ENCODE measurements around the gene TEK.

The TEK gene

DNA sequence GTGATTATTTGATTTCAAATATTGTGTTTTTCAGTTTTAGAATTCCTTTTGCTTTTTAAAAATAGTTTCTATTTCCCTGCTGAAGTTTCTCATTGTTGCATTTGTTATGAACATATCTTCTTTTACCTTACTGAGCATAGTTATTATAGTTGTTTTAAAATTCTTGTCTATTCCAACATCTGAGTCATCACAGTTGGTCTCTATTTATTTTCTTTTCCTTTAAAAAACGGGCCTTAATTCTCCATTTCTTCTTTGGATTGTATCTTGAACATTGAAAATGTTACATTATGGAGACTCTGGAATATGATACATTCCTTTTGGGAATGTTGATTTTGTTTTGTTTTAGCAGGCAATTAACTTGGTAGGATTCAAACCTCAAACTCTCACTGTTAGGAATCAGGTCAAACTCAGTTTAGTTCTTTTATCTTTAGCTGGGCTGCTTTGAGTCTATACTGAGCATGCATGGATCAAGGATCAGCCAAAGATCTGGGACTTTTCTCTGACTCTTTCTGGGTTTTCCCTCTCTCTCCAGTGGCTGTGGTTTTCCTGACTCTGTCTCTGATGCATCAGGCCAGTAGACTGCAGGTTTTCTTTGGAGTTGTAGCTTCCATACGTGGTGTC, 70.3 kb downstream of the TEK start:
- CTCF ChIA-PET, result interaction anchor here (0.6 kb wide), 1 partner anchor 1142 kb away, joined by 3 read pairs; no protein-coding TSS in a partner anchor
- H3K4me1 Mint-ChIP-seq, result no peaks in the 10 kb centered on the region
- DNase-seq, result no peak
- H3K27ac Mint-ChIP-seq, result no peak overlapping the region
- peaks cover 5% of the 10 kb centered on the region for H3K9me3 Mint-ChIP-seq
- H3K4me3 Mint-ChIP-seq, result no peak overlapping the region
- H3K27me3 Mint-ChIP-seq, result peaks cover 7% of the 10 kb centered on the region
- H3K36me3 Mint-ChIP-seq, result no peaks in the 10 kb centered on the region

DNA sequence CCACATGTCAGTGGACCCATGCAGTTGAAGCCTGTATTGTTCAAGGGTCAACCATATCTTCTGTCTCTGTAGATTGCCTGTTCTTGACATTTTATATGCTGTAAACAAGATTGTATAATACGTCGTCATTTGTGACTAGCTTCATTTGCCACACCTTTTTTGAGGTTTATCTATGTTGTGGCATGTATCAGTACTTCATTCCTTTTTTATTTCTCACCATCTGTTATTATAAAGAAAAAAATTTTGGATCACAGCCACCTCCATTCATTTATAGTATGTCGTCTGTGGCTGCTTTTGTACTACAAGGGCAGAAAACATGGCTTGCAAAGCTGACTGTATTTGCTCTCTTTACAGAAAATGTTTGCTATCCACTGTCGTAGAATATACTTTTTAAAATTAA, 72.4 kb downstream of the TEK start:
- no peaks in the 10 kb centered on the region for H3K36me3 Mint-ChIP-seq
- H3K4me1 Mint-ChIP-seq, result no peaks in the 10 kb centered on the region
- CTCF ChIA-PET, result no interaction called here
- peaks cover 5% of the 10 kb centered on the region for H3K9me3 Mint-ChIP-seq
- DNase-seq, result no peak
- H3K27me3 Mint-ChIP-seq, result peaks cover 7% of the 10 kb centered on the region
- no peak overlapping the region for H3K4me3 Mint-ChIP-seq
- H3K27ac Mint-ChIP-seq, result no peak overlapping the region

DNA sequence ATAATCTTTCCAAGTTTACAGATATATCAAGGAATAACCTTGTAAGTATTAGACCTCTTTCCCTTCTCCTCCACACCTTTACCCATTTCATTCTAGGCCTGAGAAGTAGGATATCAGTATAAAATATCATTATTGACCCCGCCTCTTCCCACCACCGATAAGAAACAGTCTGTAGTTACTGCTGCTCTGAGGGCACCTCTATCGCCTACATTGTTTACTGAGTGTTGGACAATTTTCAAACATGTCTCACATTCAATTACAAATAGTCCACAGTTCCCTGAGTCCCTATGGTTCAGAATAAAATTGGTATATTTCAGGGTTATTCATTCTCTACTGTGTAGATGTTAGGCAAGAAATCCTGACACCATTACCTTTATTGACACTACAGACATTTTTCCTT, 73.4 kb downstream of the TEK start:
- no peak for DNase-seq
- H3K27me3 Mint-ChIP-seq, result peaks cover 7% of the 10 kb centered on the region
- CTCF ChIA-PET, result no interaction called here
- no peak overlapping the region for H3K4me3 Mint-ChIP-seq
- no peaks in the 10 kb centered on the region for H3K36me3 Mint-ChIP-seq
- H3K27ac Mint-ChIP-seq, result no peak overlapping the region
- no peaks in the 10 kb centered on the region for H3K4me1 Mint-ChIP-seq
- H3K9me3 Mint-ChIP-seq, result peaks cover 5% of the 10 kb centered on the region

DNA sequence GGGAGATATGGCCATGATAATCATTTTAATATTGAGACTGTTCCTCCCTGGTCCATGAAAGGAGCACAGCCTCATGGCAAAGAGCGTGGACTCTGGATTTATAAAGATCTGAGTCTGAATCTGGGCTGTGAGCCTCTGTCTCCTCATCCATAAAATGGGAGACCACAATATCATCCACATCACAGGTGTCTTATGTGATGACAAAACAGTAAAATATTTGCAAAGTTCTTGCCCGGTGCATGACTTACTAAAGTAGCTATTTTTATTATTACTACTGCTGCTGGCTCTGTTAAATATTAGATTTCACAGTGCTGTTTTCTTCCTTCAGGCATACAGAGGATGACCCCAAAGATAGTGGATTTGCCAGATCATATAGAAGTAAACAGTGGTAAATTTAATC, 74.1 kb downstream of the TEK start:
- H3K4me1 Mint-ChIP-seq, result no peaks in the 10 kb centered on the region
- H3K36me3 Mint-ChIP-seq, result no peaks in the 10 kb centered on the region
- no peak for DNase-seq
- H3K9me3 Mint-ChIP-seq, result peaks cover under 1% of the 10 kb centered on the region
- peaks cover 7% of the 10 kb centered on the region for H3K27me3 Mint-ChIP-seq
- CTCF ChIA-PET, result no interaction called here
- no peak overlapping the region for H3K27ac Mint-ChIP-seq
- H3K4me3 Mint-ChIP-seq, result no peak overlapping the region

DNA sequence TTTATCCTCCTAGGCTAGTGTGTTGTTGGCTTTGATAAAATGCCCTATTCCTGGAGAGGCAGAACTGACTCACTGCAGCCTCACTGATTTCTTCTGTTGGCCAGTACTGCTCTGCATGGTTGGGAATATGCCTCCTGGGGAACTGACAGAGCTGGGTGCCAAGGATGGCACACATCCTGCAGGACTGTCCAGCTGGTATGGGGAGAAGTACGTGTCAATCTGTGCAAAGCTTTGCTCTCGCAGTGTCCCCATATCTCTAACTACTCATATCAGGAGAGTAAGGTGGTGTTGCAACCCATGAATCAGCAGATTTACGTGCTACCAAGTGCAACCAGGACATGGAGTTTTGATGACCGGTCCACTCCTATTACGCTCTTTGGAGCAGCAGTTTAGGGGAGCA, 74.7 kb downstream of the TEK start:
- Mint-ChIP-seq H3K36me3 (no peaks in the 10 kb centered on the region), H3K4me3 (no peak overlapping the region), H3K4me1 (no peaks in the 10 kb centered on the region), H3K27ac (no peak overlapping the region), H3K27me3 (peaks cover 7% of the 10 kb centered on the region), H3K9me3 (no peaks in the 10 kb centered on the region)
- CTCF ChIA-PET, result no interaction called here
- DNase-seq, result no peak

DNA sequence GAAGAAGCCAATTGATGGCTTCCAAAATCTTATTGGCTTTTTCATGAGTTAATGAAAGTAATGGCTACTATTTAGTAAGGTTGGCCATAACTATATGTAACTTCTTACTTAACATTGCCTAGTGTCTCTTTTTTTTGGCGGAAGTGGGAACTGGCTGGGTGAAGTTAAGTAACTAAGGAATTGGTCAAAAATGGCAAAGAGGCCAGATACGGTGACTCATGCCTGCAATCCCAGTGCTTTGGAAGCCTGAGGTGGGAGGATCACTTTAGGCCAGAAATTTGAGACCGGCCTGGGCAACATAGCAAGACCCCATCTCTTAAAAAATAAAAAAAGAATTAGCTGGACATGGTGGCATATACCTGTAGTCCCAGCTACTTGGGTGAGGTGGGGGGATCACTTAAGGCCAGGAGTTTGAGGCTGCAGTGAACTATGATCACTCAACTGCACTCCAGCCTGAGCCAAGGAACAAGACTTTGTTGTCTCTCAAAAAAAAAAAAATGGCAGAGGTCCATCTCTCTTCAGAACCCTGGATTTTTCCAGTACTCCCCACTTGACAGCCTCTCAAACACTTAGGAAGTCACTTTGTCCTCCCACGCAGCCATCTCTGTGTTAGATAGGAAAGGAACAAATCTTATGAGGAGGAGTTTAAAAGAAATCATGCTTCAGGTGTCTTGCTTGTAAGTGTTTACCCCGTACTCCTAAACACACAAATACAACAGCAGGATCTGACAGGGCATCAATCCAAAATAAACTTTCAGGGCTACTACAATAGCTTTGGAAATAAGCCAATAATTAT, 75.7 kb downstream of the TEK start:
- CTCF ChIA-PET, result no interaction called here
- Mint-ChIP-seq H3K36me3 (no peaks in the 10 kb centered on the region), H3K27ac (no peak overlapping the region)

DNA sequence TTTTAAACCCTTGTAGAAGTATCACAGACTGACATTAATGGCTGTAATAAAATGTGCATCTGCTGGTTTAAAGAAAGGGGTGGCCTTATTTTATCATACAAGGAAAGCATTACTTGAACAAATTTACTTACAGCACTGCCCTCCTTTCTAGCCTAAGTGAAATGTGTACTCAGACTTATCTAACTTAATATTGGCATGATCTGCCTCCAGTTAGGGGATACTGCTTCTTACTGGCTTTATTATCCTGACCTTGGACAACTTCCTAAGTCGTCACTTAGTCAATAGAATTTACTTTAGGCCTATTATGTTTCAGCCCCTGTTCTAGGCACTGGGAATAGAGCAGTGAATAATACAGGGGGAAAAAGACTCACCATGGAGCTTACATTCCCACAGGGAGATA, 79.4 kb downstream of the TEK start:
- Mint-ChIP-seq H3K27me3 (no peaks in the 10 kb centered on the region), H3K9me3 (no peaks in the 10 kb centered on the region), H3K4me3 (no peak overlapping the region), H3K36me3 (no peaks in the 10 kb centered on the region), H3K4me1 (no peaks in the 10 kb centered on the region), H3K27ac (no peak overlapping the region)
- DNase-seq, result no peak
- CTCF ChIA-PET, result no interaction called here

More for the DNA sequence above, 75.7 kb downstream of the TEK start:
- Mint-ChIP-seq H3K4me1 (no peaks in the 10 kb centered on the region), H3K4me3 (no peak overlapping the region), H3K9me3 (no peaks in the 10 kb centered on the region), H3K27me3 (peaks cover 4% of the 10 kb centered on the region)
- DNase-seq, result no peak

DNA sequence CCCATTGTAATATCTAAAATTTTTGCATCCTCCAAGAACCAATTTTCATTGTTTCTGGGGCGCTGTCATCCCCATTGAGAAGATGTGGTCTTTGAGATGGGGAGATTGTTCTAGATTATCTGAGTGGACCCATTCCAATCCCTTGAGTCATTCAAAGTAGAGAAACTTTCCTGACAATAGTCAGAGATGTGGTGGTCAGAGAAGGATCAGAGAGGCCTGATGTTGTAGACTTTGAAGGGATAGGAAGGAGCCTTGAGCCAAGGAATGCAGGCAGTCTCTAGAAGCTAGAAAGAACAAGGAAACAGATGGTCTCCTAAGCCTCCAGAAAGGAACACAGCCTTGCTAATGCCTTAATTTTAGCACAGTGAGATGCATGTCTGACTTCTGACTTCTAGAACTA, 80.4 kb downstream of the TEK start:
- Mint-ChIP-seq H3K4me3 (no peak overlapping the region), H3K27me3 (no peaks in the 10 kb centered on the region), H3K9me3 (no peaks in the 10 kb centered on the region), H3K36me3 (no peaks in the 10 kb centered on the region), H3K4me1 (no peaks in the 10 kb centered on the region), H3K27ac (no peak overlapping the region)
- CTCF ChIA-PET, result no interaction called here
- DNase-seq, result no peak

DNA sequence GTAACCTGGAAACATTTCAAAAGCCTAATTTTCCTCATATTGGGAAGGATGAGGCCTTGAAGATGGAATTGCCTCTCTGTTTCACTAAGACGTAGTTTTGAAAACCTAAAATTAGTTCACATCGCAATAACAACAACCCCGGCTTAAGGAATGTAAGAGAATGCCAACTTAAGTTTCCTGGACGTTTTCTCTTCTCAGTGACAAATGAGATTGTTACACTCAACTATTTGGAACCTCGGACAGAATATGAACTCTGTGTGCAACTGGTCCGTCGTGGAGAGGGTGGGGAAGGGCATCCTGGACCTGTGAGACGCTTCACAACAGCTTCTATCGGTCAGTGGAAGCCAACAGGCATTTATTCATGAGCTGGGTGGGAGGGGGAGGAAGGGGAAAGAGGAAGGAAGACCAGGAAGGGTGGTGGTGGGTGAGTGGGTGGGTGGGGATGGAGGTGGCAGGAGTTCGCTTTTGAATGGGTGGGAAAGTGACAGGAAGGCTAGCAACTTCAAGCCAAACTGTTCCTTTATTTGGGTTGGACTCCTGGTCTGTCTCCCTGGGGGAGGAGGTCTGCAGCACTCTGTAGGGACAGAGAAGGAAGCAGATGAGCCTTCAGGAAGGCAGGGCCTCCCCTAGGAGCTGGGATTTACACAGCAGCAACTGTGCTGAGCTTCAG, 83.4 kb downstream of the TEK start:
- H3K27ac Mint-ChIP-seq, result no peak overlapping the region
- H3K4me1 Mint-ChIP-seq, result no peaks in the 10 kb centered on the region
- no peak for DNase-seq
- H3K9me3 Mint-ChIP-seq, result no peaks in the 10 kb centered on the region
- H3K4me3 Mint-ChIP-seq, result no peak overlapping the region
- H3K27me3 Mint-ChIP-seq, result peaks cover 3% of the 10 kb centered on the region
- CTCF ChIA-PET, result no interaction called here
- no peaks in the 10 kb centered on the region for H3K36me3 Mint-ChIP-seq

DNA sequence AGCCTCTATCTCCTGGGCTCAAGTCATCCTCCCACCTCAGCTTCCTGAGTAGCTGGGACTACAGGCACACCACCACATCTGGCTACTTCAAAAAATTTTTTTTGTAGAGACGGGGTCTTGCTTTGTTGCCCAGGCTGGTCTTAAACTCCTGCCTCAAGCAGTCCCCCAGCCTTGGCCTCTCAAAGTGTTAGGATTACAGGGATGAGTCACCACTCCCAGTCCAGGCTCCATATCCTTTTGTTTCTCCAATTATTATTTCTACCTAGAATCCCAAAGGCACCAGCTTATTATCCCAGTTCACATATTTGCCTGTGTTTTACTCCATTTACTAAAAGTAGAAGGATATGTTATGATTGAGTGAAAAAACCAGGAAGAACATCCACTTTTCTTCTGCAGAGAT, 84.9 kb downstream of the TEK start:
- H3K36me3 Mint-ChIP-seq, result no peaks in the 10 kb centered on the region
- DNase-seq, result no peak
- peaks cover 3% of the 10 kb centered on the region for H3K27me3 Mint-ChIP-seq
- no peak overlapping the region for H3K27ac Mint-ChIP-seq
- no peaks in the 10 kb centered on the region for H3K4me1 Mint-ChIP-seq
- CTCF ChIA-PET, result no interaction called here
- H3K4me3 Mint-ChIP-seq, result no peak overlapping the region
- H3K9me3 Mint-ChIP-seq, result no peaks in the 10 kb centered on the region

DNA sequence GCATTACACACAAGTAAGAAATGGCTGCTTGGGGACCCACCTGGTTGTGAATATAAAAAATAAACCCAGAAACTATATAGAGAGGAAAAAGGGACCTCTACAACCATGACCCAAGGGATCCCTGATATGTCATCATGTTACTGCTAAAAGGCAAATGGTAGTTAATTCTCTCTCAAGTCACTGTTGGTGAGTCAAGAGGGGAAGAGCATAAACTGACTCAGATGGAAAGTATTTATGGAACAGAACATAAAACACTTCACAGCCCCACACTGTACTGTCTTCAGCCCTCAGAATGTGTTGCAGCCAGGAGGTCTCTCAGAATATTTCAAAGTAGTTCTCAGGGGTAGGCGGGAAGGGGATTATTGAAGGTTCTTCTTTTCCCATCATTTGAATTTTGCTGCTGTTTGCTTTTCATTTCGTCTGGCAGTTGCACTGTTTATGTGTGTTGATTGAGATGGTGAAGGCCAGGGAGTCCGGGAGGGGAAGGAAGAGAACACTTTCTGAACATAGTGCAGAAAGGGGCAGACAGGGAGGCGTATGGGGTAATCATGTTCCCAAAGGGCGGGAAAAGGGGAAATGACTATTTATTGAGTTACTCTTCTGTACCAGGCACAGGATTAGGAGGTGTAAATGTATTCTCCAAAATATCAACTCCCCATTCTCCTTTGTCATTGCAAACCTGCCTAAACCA, 85.5 kb downstream of the TEK start:
- no peaks in the 10 kb centered on the region for H3K4me1 Mint-ChIP-seq
- H3K27ac Mint-ChIP-seq, result no peak overlapping the region
- H3K27me3 Mint-ChIP-seq, result peaks cover 3% of the 10 kb centered on the region
- H3K4me3 Mint-ChIP-seq, result no peak overlapping the region
- CTCF ChIA-PET, result no interaction called here
- no peak for DNase-seq
- no peaks in the 10 kb centered on the region for H3K36me3 Mint-ChIP-seq
- no peaks in the 10 kb centered on the region for H3K9me3 Mint-ChIP-seq

DNA sequence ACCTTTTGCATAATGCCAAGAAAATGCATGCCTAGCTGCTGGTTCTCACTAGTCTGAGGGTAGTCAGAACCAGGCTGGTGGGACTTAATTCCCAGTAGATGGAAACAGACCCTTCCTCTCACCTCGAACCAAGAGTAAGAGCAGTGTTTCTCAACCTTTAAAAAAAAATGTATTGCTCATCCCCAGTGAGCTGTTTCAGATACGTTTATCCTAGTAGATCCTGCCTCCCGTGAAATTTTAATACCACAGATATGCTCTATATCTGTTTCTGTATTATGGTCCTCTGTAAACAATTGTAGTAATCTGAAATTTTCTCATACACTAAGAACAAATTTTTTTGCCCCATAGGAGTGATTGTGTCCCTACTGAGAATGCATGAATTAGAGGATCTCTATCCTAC, 86.2 kb downstream of the TEK start:
- CTCF ChIA-PET, result no interaction called here
- peaks cover 3% of the 10 kb centered on the region for H3K27me3 Mint-ChIP-seq
- no peaks in the 10 kb centered on the region for H3K9me3 Mint-ChIP-seq
- no peak overlapping the region for H3K4me3 Mint-ChIP-seq
- DNase-seq, result no peak
- H3K36me3 Mint-ChIP-seq, result no peaks in the 10 kb centered on the region
- no peaks in the 10 kb centered on the region for H3K4me1 Mint-ChIP-seq
- peak overlapping the region; percentile 16 for H3K27ac Mint-ChIP-seq

DNA sequence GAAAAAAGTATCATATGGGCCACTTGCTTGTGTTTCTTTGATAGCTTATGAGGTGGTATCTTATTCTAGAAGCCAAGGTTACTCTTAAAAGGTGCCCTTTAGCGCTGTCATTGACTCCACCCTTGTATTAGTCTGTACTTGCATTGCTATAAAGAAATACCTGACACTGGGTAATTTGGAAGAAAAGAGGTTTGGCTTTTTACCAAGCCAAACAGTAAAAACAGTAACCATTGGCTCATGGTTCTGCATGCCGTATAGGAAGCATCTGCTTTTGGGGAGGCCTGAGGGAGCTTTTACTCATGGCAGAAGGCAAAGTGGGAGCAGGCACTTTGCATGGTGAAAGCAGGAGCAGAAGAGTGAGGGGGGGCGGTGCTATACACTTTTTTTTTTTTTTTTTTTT, 87.4 kb downstream of the TEK start:
- H3K27ac Mint-ChIP-seq, result no peak overlapping the region
- peaks cover 3% of the 10 kb centered on the region for H3K27me3 Mint-ChIP-seq
- no peaks in the 10 kb centered on the region for H3K36me3 Mint-ChIP-seq
- CTCF ChIA-PET, result no interaction called here
- no peaks in the 10 kb centered on the region for H3K9me3 Mint-ChIP-seq
- H3K4me1 Mint-ChIP-seq, result no peaks in the 10 kb centered on the region
- no peak overlapping the region for H3K4me3 Mint-ChIP-seq
- DNase-seq, result no peak

DNA sequence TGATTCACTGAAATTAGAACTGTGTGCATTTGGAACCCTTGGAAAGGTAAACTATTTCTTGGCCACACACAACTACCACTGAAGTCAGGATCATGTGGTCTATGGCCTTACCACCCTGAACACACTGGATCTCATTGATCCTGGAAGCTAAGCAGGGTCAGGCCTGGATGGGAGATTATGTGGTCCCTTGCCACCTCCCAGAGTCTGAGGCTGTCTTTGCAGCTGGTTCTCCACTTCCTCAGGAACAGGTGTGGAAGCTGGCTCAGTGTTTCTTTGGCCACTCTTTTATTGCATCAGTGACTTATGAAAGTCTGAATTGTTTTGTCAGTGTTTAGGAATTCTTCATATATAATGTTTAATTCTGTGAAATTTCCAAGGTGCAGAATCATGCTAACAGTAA, 89.2 kb downstream of the TEK start:
- Mint-ChIP-seq H3K4me1 (no peaks in the 10 kb centered on the region), H3K9me3 (no peaks in the 10 kb centered on the region), H3K27me3 (peaks cover 3% of the 10 kb centered on the region), H3K36me3 (no peaks in the 10 kb centered on the region), H3K4me3 (no peak overlapping the region), H3K27ac (no peak overlapping the region)
- CTCF ChIA-PET, result no interaction called here
- no peak for DNase-seq

DNA sequence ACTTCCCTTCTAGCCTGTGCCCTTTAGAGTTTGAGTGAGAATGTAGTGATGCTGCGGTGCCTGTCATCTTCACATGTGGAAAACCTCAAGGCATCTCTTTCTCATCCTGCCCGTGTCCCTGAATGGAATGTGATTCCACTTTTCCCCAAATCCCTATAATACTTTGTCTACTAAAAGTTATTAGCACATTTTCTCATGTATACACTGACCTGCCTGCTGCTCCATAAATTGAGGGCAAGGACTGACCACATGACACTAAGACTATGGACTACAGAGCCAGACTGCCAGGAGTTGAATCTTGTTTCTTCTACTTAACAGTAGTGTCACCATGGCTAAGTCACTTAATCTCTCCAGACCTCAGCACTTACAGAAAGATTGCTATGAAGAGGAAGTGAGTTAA, 93.0 kb downstream of the TEK start:
- H3K4me1 Mint-ChIP-seq, result no peaks in the 10 kb centered on the region
- no peaks in the 10 kb centered on the region for H3K36me3 Mint-ChIP-seq
- DNase-seq, result no peak
- CTCF ChIA-PET, result no interaction called here
- no peaks in the 10 kb centered on the region for H3K27me3 Mint-ChIP-seq
- no peaks in the 10 kb centered on the region for H3K9me3 Mint-ChIP-seq
- no peak overlapping the region for H3K4me3 Mint-ChIP-seq
- H3K27ac Mint-ChIP-seq, result no peak overlapping the region
